ENCODE data around the gene DISC1. TPM values are rescaled to one million over a fixed set of nuclear protein-coding genes. Genes with fewer than 3 reads are reported as not detected.

Gene DISC1
- total RNA-seq, 2 experiments from 2014 or later = 4.8 to 5.0 TPM

- no peaks in the 10 kb centered on the region for H3K4me1 Mint-ChIP-seq (ENCODE audit: low read depth)
- CTCF ChIA-PET = interaction anchor here (0.6 to 1.7 kb wide), 11 partner anchors 22 to 163 kb away, joined by 3 to 14 read pairs (median 3); no protein-coding TSS in a partner anchor
- no peak overlapping the region for H3K4me3 Mint-ChIP-seq
- no peak overlapping the region for H3K27ac Mint-ChIP-seq
- no peaks in the 10 kb centered on the region for H3K9me3 Mint-ChIP-seq
- intact Hi-C loops (cut with micrococcal nuclease) = loop anchor here (1.0 to 10.0 kb wide), 4 partner anchors 50 to 205 kb away; partner anchors contain the start of gene DISC1
- DNase-seq = peak; percentile 58
- peaks cover 7% of the 10 kb centered on the region for H3K36me3 Mint-ChIP-seq (ENCODE audit: low read depth)
- no peaks in the 10 kb centered on the region for H3K27me3 Mint-ChIP-seq (ENCODE audit: low read depth)
Measured at GRCh38 chr1:231806623-231807495, 180.3 kb downstream of the DISC1 start.

GRCh38 chr1:231807541-231807940, 181.0 kb downstream of the DISC1 start:
- intact Hi-C loops (cut with micrococcal nuclease) = loop anchor here (5.0 to 10.0 kb wide), 2 partner anchors 183 to 205 kb away; partner anchors contain the start of gene DISC1
- CTCF ChIA-PET = interaction anchor here (1.2 to 1.7 kb wide), 3 partner anchors 51 to 164 kb away, joined by 3 to 14 read pairs (median 5); no protein-coding TSS in a partner anchor

GRCh38 chr1:231808116-231808515, 181.5 kb downstream of the DISC1 start:
- DNase-seq = no peak
- H3K4me1 Mint-ChIP-seq (ENCODE audit: low read depth) = no peaks in the 10 kb centered on the region
- CTCF ChIA-PET = interaction anchor here (0.7 to 1.7 kb wide), 4 partner anchors 9 to 979 kb away, joined by 3 to 14 read pairs (median 4); no protein-coding TSS in a partner anchor
- H3K4me3 Mint-ChIP-seq = no peak overlapping the region
- H3K36me3 Mint-ChIP-seq (ENCODE audit: low read depth) = peaks cover 14% of the 10 kb centered on the region
- no peak overlapping the region for H3K27ac Mint-ChIP-seq
- no peaks in the 10 kb centered on the region for H3K9me3 Mint-ChIP-seq
- H3K27me3 Mint-ChIP-seq (ENCODE audit: low read depth) = no peaks in the 10 kb centered on the region
- intact Hi-C loops (cut with micrococcal nuclease) = loop anchor here (5.0 to 10.0 kb wide), 2 partner anchors 183 to 206 kb away; partner anchors contain the start of gene DISC1

More at GRCh38 chr1:231807541-231807940, 181.0 kb downstream of the DISC1 start:
- Mint-ChIP-seq H3K27ac (no peak overlapping the region), H3K4me1 (ENCODE audit: low read depth) (no peaks in the 10 kb centered on the region), H3K27me3 (ENCODE audit: low read depth) (no peaks in the 10 kb centered on the region), H3K4me3 (no peak overlapping the region), H3K36me3 (ENCODE audit: low read depth) (peaks cover 8% of the 10 kb centered on the region), H3K9me3 (no peaks in the 10 kb centered on the region)
- no peak for DNase-seq

- DNase-seq = no peak
- Mint-ChIP-seq H3K4me1 (ENCODE audit: low read depth) (no peaks in the 10 kb centered on the region), H3K36me3 (ENCODE audit: low read depth) (peaks cover 20% of the 10 kb centered on the region), H3K9me3 (no peaks in the 10 kb centered on the region), H3K27ac (no peak overlapping the region), H3K27me3 (ENCODE audit: low read depth) (no peaks in the 10 kb centered on the region), H3K4me3 (no peak overlapping the region)
- intact Hi-C loops (cut with micrococcal nuclease) = loop anchor here (5.0 to 10.0 kb wide), 2 partner anchors 184 to 207 kb away; partner anchors contain the start of gene DISC1
- CTCF ChIA-PET = interaction anchor here (0.9 kb wide), 1 partner anchor 51 kb away, joined by 4 read pairs; no protein-coding TSS in a partner anchor
Measured at GRCh38 chr1:231808990-231809389, 182.4 kb downstream of the DISC1 start.

- Mint-ChIP-seq H3K36me3 (ENCODE audit: low read depth) (peaks cover 19% of the 10 kb centered on the region), H3K9me3 (no peaks in the 10 kb centered on the region), H3K4me1 (ENCODE audit: low read depth) (no peaks in the 10 kb centered on the region), H3K4me3 (no peak overlapping the region), H3K27me3 (ENCODE audit: low read depth) (no peaks in the 10 kb centered on the region), H3K27ac (no peak overlapping the region)
- CTCF ChIA-PET = interaction anchor here (1.0 kb wide), 1 partner anchor 30 kb away, joined by 3 read pairs; no protein-coding TSS in a partner anchor
- DNase-seq = no peak
- intact Hi-C loops (cut with micrococcal nuclease) = no loop called here
Measured at GRCh38 chr1:231810415-231810814, 183.8 kb downstream of the DISC1 start.

- no peak for DNase-seq
- Mint-ChIP-seq H3K4me3 (no peak overlapping the region), H3K36me3 (ENCODE audit: low read depth) (peaks cover 34% of the 10 kb centered on the region), H3K4me1 (ENCODE audit: low read depth) (no peaks in the 10 kb centered on the region), H3K27me3 (ENCODE audit: low read depth) (no peaks in the 10 kb centered on the region), H3K27ac (no peak overlapping the region), H3K9me3 (no peaks in the 10 kb centered on the region)
- intact Hi-C loops (cut with micrococcal nuclease) = no loop called here
- CTCF ChIA-PET = no interaction called here
Measured at GRCh38 chr1:231814021-231814420, 187.4 kb downstream of the DISC1 start.

- CTCF ChIA-PET = no interaction called here
- Mint-ChIP-seq H3K4me3 (no peak overlapping the region), H3K27ac (no peak overlapping the region), H3K27me3 (ENCODE audit: low read depth) (no peaks in the 10 kb centered on the region), H3K36me3 (ENCODE audit: low read depth) (peaks cover 34% of the 10 kb centered on the region), H3K9me3 (no peaks in the 10 kb centered on the region), H3K4me1 (ENCODE audit: low read depth) (no peaks in the 10 kb centered on the region)
- intact Hi-C loops (cut with micrococcal nuclease) = no loop called here
- DNase-seq = no peak
Measured at GRCh38 chr1:231814521-231814920, 187.9 kb downstream of the DISC1 start.

- CTCF ChIA-PET = no interaction called here
- Mint-ChIP-seq H3K4me1 (ENCODE audit: low read depth) (no peaks in the 10 kb centered on the region), H3K27ac (no peak overlapping the region), H3K9me3 (no peaks in the 10 kb centered on the region), H3K4me3 (no peak overlapping the region), H3K36me3 (ENCODE audit: low read depth) (peaks cover 30% of the 10 kb centered on the region), H3K27me3 (ENCODE audit: low read depth) (no peaks in the 10 kb centered on the region)
- no peak for DNase-seq
- intact Hi-C loops (cut with micrococcal nuclease) = no loop called here
Measured at GRCh38 chr1:231817801-231818200, 191.2 kb downstream of the DISC1 start.

- no peaks in the 10 kb centered on the region for H3K9me3 Mint-ChIP-seq
- no peaks in the 10 kb centered on the region for H3K27me3 Mint-ChIP-seq (ENCODE audit: low read depth)
- intact Hi-C loops (cut with micrococcal nuclease) = no loop called here
- CTCF ChIA-PET = interaction anchor here (0.6 kb wide), 1 partner anchor 48 kb away, joined by 3 read pairs; no protein-coding TSS in a partner anchor
- DNase-seq = no peak
- no peak overlapping the region for H3K27ac Mint-ChIP-seq
- H3K36me3 Mint-ChIP-seq (ENCODE audit: low read depth) = peaks cover 27% of the 10 kb centered on the region
- H3K4me1 Mint-ChIP-seq (ENCODE audit: low read depth) = no peaks in the 10 kb centered on the region
- H3K4me3 Mint-ChIP-seq = no peak overlapping the region
Measured at GRCh38 chr1:231818337-231818736, 191.7 kb downstream of the DISC1 start.

- intact Hi-C loops (cut with micrococcal nuclease) = no loop called here
- no peak overlapping the region for H3K27ac Mint-ChIP-seq
- no peaks in the 10 kb centered on the region for H3K9me3 Mint-ChIP-seq
- H3K4me1 Mint-ChIP-seq (ENCODE audit: low read depth) = no peaks in the 10 kb centered on the region
- no peak for DNase-seq
- H3K4me3 Mint-ChIP-seq = no peak overlapping the region
- H3K36me3 Mint-ChIP-seq (ENCODE audit: low read depth) = peaks cover 23% of the 10 kb centered on the region
- CTCF ChIA-PET = no interaction called here
- H3K27me3 Mint-ChIP-seq (ENCODE audit: low read depth) = no peaks in the 10 kb centered on the region
Measured at GRCh38 chr1:231821281-231821680, 194.7 kb downstream of the DISC1 start.

GRCh38 chr1:231822041-231822440, 195.5 kb downstream of the DISC1 start:
- Mint-ChIP-seq H3K36me3 (ENCODE audit: low read depth) (peaks cover 19% of the 10 kb centered on the region), H3K9me3 (no peaks in the 10 kb centered on the region), H3K4me3 (no peak overlapping the region), H3K27me3 (ENCODE audit: low read depth) (no peaks in the 10 kb centered on the region), H3K27ac (no peak overlapping the region), H3K4me1 (ENCODE audit: low read depth) (no peaks in the 10 kb centered on the region)
- no peak for DNase-seq
- CTCF ChIA-PET = no interaction called here
- intact Hi-C loops (cut with micrococcal nuclease) = no loop called here

GRCh38 chr1:231826566-231826965, 200.0 kb downstream of the DISC1 start:
- intact Hi-C loops (cut with micrococcal nuclease) = no loop called here
- no peaks in the 10 kb centered on the region for H3K4me1 Mint-ChIP-seq (ENCODE audit: low read depth)

More at GRCh38 chr1:231826566-231826965, 200.0 kb downstream of the DISC1 start:
- Mint-ChIP-seq H3K27me3 (ENCODE audit: low read depth) (no peaks in the 10 kb centered on the region), H3K4me3 (no peak overlapping the region), H3K9me3 (no peaks in the 10 kb centered on the region), H3K36me3 (ENCODE audit: low read depth) (peaks cover 8% of the 10 kb centered on the region), H3K27ac (no peak overlapping the region)
- no peak for DNase-seq
- CTCF ChIA-PET = no interaction called here
